ENCODE measurements around the gene CACNA1A.
"Not testable (repeated sequence)": the region's sequence is repeated elsewhere in the genome, so short reads cannot be mapped to it uniquely, and the experiment has no call there.

CACNA1A gene

DNA sequence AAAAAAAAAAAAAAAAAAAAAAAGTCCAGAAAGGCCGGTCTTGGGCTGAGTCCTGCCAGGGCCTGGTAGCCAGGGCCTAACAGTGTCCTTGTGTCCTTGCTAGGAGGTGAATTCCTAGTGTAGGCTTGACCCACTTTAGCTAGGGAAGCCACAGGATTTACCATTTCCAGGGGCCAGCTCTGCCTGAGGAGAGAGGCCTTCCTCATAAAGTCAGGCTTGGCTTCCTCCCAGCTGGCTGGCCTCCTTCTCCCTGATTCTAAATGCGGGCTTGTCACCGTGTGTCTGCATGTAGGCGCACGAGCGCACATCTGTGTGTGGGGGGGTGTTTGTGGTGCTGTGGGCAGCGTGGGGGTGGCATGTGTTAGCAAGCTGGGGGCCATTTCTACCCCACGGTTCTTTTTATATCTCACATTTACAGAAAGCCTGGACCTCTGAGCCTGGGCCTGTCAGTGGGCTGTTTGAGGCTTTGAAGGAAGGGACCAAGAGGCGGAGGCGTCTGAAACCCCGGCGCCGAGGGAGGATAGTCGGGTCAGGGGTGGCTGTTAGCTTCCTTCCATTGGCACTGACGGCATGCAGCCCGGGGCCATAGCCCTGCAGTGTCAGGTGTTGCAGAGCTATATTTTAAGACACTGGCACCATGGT lies 324.4 kb downstream of the CACNA1A start:
- TF ChIP-seq, protein P1, sequence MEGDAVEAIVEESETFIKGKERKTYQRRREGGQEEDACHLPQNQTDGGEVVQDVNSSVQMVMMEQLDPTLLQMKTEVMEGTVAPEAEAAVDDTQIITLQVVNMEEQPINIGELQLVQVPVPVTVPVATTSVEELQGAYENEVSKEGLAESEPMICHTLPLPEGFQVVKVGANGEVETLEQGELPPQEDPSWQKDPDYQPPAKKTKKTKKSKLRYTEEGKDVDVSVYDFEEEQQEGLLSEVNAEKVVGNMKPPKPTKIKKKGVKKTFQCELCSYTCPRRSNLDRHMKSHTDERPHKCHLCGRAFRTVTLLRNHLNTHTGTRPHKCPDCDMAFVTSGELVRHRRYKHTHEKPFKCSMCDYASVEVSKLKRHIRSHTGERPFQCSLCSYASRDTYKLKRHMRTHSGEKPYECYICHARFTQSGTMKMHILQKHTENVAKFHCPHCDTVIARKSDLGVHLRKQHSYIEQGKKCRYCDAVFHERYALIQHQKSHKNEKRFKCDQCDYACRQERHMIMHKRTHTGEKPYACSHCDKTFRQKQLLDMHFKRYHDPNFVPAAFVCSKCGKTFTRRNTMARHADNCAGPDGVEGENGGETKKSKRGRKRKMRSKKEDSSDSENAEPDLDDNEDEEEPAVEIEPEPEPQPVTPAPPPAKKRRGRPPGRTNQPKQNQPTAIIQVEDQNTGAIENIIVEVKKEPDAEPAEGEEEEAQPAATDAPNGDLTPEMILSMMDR (conservative IDR thresholded peaks at IDR 0.05) = no peak
- no peak for TF ChIP-seq ZFX (IDR thresholded peaks at IDR 0.05)
- H3K27ac ChIP-seq = no peak overlapping the region

DNA sequence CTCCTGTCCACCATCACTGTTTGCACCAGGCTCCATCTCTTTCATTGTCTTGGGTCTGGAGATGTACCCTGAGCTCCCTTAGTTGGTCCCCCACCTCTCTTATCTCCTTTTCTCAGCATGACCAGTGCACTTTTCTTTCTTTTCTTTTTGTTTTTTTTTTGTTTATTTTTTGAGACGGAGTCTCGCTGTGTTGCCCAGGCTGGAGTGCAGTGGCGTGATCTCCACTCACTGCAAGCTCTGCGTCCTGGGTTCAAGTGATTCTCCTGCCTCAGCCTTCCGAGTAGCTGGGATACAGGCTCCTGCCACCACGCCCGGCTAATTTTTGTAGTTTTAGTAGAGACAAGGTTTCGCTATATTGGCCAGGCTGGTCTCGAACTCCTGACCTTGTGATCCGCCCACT lies 328.0 kb downstream of the CACNA1A start:
- not testable (repeated sequence) for H3K27ac ChIP-seq

DNA sequence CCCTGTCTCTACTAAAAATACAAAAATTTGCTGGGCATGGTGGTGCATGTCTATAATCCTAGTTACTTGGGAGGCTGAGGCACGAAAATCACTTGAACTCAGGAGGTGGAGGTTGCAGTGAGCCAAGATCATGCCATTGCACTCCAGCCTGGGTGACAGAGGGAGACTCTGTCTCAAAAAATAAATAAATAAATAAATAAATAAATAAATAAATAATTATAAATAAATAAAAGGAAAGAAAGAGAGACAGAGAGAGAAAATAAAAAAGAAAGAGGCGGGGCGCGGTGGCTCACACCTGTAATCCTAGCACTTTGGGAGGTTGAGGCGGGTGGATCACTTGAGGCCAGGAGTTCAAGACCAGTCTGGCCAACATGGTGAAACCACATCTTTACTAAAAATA lies 328.7 kb downstream of the CACNA1A start:
- H3K27ac ChIP-seq = not testable (repeated sequence)

DNA sequence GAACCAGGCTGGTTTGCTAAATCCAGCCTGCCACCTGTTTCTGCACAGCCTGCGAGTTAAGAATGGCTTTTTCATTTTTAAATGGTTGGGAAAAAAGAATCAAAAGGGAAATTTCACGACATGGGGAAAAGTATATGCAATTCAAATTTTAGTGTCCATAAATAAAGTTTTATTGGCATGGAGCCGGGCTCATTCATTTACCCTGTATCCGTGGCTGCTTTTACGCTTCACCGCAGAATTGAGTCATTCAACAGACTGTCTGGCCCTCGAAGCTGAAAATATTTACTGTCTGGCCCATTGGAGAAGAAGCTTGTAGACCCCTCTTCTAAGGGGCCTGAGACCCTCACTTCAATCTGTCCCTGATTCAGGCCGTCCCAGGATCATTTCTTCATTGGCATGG lies 329.9 kb downstream of the CACNA1A start:
- H3K27ac ChIP-seq = no peak overlapping the region
- no peak for TF ChIP-seq ZFX (IDR thresholded peaks at IDR 0.05)
- TF ChIP-seq, protein P1 (conservative IDR thresholded peaks at IDR 0.05) = no peak

DNA sequence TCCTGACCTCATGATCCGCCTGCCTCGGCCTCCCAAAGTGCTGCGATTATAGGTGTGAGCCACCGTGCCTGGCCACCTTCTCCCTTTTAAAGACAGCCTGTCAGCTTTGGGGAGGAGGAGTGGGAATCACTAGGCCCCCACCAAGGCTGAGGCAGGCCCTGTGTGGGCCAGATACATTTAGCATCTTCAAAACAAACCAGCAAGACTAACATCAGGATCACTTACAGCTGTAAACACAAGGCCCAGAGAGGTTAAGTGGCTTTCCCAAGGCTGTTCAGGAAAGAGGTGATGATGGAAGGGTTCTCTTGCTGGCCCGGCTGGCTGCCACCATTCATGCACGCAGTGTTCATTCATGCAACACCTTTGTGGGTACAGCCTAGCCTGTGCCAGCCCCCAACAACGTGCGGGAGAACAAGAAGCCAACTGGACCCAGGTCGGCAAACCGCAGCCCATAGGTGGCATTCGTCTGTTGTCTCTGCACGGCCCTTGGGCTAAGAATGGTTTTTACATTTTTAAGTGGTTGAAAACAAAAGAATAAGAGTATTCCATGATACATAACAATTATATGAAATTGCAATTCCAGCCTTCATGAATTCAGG lies 333.0 kb downstream of the CACNA1A start:
- H3K27ac ChIP-seq = no peak overlapping the region
- TF ChIP-seq ZFX (IDR thresholded peaks at IDR 0.05) = no peak
- TF ChIP-seq, protein P1 (conservative IDR thresholded peaks at IDR 0.05) = no peak

DNA sequence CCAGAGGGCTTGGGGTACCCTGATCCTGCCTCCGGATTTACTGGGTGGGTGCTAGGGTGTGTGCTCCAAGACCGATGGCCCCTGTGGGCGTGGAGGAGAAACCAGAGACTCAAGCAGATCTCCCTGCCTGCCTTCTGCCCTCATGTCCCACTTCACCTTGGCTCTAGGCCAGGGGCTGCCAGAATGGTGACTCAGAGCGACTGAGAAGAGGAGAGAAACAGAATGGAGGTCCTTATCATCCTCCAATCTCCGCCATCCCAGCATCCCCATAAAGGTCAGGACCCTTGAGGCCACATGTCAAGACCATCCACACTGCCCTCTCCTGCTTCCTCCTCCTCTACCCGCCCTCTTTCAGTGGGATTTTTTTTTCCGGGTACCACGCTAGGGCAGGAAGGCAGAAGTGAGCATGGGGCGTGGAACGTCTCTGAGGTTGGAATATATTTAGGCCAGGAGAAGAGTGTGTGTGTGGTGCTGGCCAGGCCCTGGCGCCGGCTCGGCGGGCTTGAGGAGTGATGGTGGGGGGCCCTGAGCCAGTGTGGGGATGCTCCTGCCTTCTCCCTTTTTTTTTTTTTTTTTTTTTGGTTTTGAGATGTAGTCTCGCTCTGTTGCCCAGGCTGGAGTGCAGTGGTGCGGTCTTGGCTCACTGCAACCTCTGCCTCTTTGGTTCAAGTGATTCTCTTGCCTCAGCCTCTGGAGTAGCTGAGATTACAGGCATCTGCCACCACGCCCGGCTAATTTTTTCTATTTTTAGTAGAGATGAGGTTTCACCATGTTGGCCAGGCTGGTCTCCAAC lies 333.7 kb downstream of the CACNA1A start:
- TF ChIP-seq, protein P1 (conservative IDR thresholded peaks at IDR 0.05) = no peak
- TF ChIP-seq ZFX (IDR thresholded peaks at IDR 0.05) = no peak
- H3K27ac ChIP-seq = no peak overlapping the region

DNA sequence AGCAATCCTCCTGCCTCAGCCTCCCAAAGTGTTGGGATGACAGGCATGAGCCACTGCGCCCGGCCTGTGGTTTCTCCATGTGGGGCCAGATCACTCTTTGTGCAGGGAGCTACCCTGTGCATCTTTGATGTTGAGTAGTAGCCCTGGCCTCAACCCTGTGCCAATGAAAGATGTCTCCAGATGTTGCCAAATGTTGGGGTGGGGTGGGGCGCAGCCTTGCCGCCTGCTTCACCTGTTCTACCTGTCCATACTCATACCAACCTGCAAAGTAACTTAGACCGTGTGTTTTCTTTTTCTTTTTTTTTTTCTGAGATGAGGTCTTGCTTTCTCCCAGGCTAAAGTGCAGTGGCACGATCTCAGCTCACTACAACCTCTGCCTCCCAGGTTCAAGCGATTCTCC lies 335.1 kb downstream of the CACNA1A start:
- H3K27ac ChIP-seq = no peak overlapping the region
- TF ChIP-seq, protein P1 (conservative IDR thresholded peaks at IDR 0.05) = no peak
- TF ChIP-seq ZFX (IDR thresholded peaks at IDR 0.05) = no peak

DNA sequence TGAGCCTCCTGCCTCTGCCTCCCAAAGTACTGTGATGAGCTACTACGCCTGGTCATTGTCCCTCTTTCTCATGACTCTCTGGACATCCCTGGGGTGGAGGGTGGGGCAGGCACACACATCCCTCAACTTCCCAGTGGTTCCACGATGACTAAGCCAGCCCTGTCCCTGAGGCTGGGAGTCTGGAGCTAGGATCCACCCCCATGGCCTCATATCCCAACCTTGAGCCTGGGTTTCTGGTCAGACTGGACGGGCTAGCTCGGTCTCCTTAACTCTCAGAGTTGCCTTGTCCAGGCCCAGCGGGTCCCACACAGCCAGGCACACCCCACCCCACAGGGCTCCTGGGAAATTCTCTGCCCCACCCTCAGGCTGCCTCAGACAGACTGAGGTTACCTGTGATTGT lies 336.5 kb downstream of the CACNA1A start:
- peak overlapping the region; percentile 23 for H3K27ac ChIP-seq
- no peak for TF ChIP-seq ZFX (IDR thresholded peaks at IDR 0.05)
- TF ChIP-seq, protein P1 (conservative IDR thresholded peaks at IDR 0.05) = no peak

DNA sequence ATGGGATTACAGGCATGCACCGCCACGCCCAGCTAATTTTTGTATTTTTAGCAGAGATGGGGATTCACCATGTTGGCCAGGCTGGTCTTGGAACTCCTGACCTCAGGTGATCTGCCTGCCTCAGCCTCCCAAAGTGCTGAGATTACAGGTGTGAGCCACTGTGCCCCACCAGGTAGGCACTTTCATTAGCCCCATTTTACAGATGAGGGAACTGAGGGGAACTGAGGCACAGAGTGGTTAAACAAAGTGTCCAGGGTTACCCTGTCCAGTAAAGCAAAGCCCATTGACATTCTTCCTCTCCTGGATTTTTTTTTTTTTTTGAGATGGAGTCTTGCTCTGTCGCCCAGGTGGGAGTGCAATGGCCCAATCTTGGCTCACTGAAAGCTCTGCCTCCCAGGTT lies 340.1 kb downstream of the CACNA1A start:
- H3K27ac ChIP-seq = not testable (repeated sequence)

Measured in C4-2B (cell line).